CD4-positive, alpha-beta memory T cell (primary cell): ENCODE data around the gene CERT1. TPM values are rescaled to one million over a fixed set of nuclear protein-coding genes. Genes with fewer than 3 reads are reported as not detected.
"Not testable (repeated sequence)": the region's sequence is repeated elsewhere in the genome, so short reads cannot be mapped to it uniquely, and the experiment has no call there.

ENCODE experiments used
- CTCF ChIA-PET: fragments of 350-600 bp; sonication (Branson Sonifier 250); formaldehyde crosslinking; loops from one replicate; lab custom pipeline; 2021; ENCODE audit warnings: inconsistent platforms; ENCODE audit not compliant: partially characterized antibody; lab: Charles Lee
- POLR2A ChIA-PET: fragments of 350-600 bp; sonication (Branson Sonifier 250); formaldehyde crosslinking; loops from one replicate; lab custom pipeline; 2021; ENCODE audit not compliant: partially characterized antibody; lab: Charles Lee
- DNase-seq, 5 donors: peaks; one replicate each; pipeline versions ENCODE4 v3.0.0 to v3.0.0-alpha.2; 2020 to 2022; ENCODE audit warnings: mixed read lengths in 1 of 5
- H3K27ac ChIP-seq: one replicate; pipeline ENCODE4 v1.7.0; 2013; ENCODE audit warnings: low read depth, low read length
- H3K27me3 ChIP-seq: 2 replicates; pipeline ENCODE4 v1.7.0; 2013; ENCODE audit warnings: mild to moderate bottlenecking, low read length, moderate library complexity; ENCODE audit not compliant: insufficient read depth
- H3K36me3 ChIP-seq: 2 replicates; pipeline ENCODE4 v1.7.0; 2013; ENCODE audit warnings: mild to moderate bottlenecking, low read length, moderate library complexity; ENCODE audit not compliant: insufficient read depth
- H3K4me1 ChIP-seq: 2 replicates; pipeline ENCODE4 v1.7.0; 2013; ENCODE audit warnings: mild to moderate bottlenecking, low read length, moderate library complexity; ENCODE audit not compliant: insufficient read depth
- H3K4me3 ChIP-seq, 2 donors: one replicate each; pipeline ENCODE4 v1.7.0; 2013; ENCODE audit warnings: low read length in 2 of 2, mild to moderate bottlenecking in 1 of 2
- H3K9me3 ChIP-seq, 2 donors: one replicate each; pipeline ENCODE4 v1.7.0; 2013; ENCODE audit warnings: low read length in 2 of 2, control low read depth in 1 of 2; ENCODE audit not compliant: control insufficient read depth in 1 of 2
- H3K27ac Mint-ChIP-seq, 7 donors: one replicate each; pipeline ENCODE4 v1.8.0; 2020 to 2021; ENCODE audit warnings: mixed read lengths in 7 of 7, mild to moderate bottlenecking in 6 of 7, inconsistent platforms in 3 of 7, moderate library complexity in 3 of 7
- H3K27me3 Mint-ChIP-seq, 2 donors: one replicate each; pipeline ENCODE4 v1.8.0; 2020 to 2021; ENCODE audit warnings: mixed read lengths in 2 of 2
- H3K36me3 Mint-ChIP-seq, 2 donors: one replicate each; pipeline ENCODE4 v1.8.0; 2020 to 2021; ENCODE audit warnings: mixed read lengths in 2 of 2, inconsistent platforms in 1 of 2, mild to moderate bottlenecking in 1 of 2
- H3K4me1 Mint-ChIP-seq, 4 donors: one replicate each; pipeline ENCODE4 v1.8.0; 2020 to 2021; ENCODE audit warnings: mixed read lengths in 4 of 4, mild to moderate bottlenecking in 1 of 4
- H3K4me3 Mint-ChIP-seq, 8 donors: one replicate each; pipeline ENCODE4 v1.8.0; 2020 to 2021; ENCODE audit warnings: mixed read lengths in 8 of 8, mild to moderate bottlenecking in 7 of 8, moderate library complexity in 6 of 8, inconsistent platforms in 3 of 8
- H3K9me3 Mint-ChIP-seq, 8 donors: one replicate each; pipeline ENCODE4 v1.8.0; 2020 to 2021; ENCODE audit warnings: mixed read lengths in 8 of 8, mild to moderate bottlenecking in 5 of 8, inconsistent platforms in 3 of 8, moderate library complexity in 1 of 8
- intact Hi-C: fragments of 100-400 bp; cut with micrococcal nuclease; formaldehyde crosslinking; loops from one replicate; pipeline ENCODE4 v1.15.1; 2023
- polyA plus RNA-seq, 2 donors: library from polyadenylated mRNA; unstranded; fragments of 300-500 nt; fragmentation: Illumina TruSeq; gene quantifications; one replicate each; pipeline ENCODE4 v1.2.3, GENCODE V29; 2021
- total RNA-seq, 2 experiments: library from RNA; stranded (reverse); gene quantifications; one replicate each; pipeline ENCODE4 v1.2.3, GENCODE V29; 2021

The CERT1 gene
- total and polyA plus RNA-seq, 4 experiments from 2014 or later: 16.8 to 49.7 (median 33.2) TPM

GRCh38 chr5:75333759-75334158, 177.7 kb downstream of the CERT1 start:
- intact Hi-C loops: loop anchor here (10.0 kb wide), 1 partner anchor 399 kb away; no protein-coding TSS in a partner anchor
- H3K9me3 Mint-ChIP-seq, DNase-seq, H3K36me3 ChIP-seq, H3K27me3 ChIP-seq, H3K4me3 ChIP-seq, H3K9me3 ChIP-seq, H3K4me3 Mint-ChIP-seq, H3K27ac Mint-ChIP-seq, H3K27me3 Mint-ChIP-seq, CTCF ChIA-PET, POLR2A ChIA-PET, H3K27ac ChIP-seq, H3K36me3 Mint-ChIP-seq: not testable (repeated sequence)
- H3K4me1 Mint-ChIP-seq: peaks cover 8 to 14% (median 12%) of the 10 kb centered on the region in 4 donors
- peaks cover 17% of the 10 kb centered on the region for H3K4me1 ChIP-seq

GRCh38 chr5:75331095-75332090, 180.0 kb downstream of the CERT1 start:
- Mint-ChIP-seq H3K9me3 (no peaks in the 10 kb centered on the region), H3K27me3 (no peaks in the 10 kb centered on the region), H3K4me3 (no peak overlapping the region), H3K4me1 (no peaks in the 10 kb centered on the region), H3K27ac (no peak overlapping the region), H3K36me3 (no peaks in the 10 kb centered on the region)
- peaks cover 5% of the 10 kb centered on the region for H3K4me1 ChIP-seq
- no peaks in the 10 kb centered on the region for H3K36me3 ChIP-seq
- ChIA-PET CTCF (no interaction called here), POLR2A (interaction anchor here (0.7 kb wide), 2 partner anchors 69 to 402 kb away, joined by 3 to 4 read pairs; no protein-coding TSS in a partner anchor)
- H3K27ac ChIP-seq: no peak overlapping the region
- no peak overlapping the region for H3K4me3 ChIP-seq
- no peaks in the 10 kb centered on the region for H3K27me3 ChIP-seq
- H3K9me3 ChIP-seq: no peaks in the 10 kb centered on the region
- intact Hi-C loops: loop anchor here (10.0 kb wide), 1 partner anchor 397 kb away; no protein-coding TSS in a partner anchor
- DNase-seq: no peak

GRCh38 chr5:75330404-75330803, 181.0 kb downstream of the CERT1 start:
- no peaks in the 10 kb centered on the region for H3K27me3 ChIP-seq
- H3K4me1 ChIP-seq: no peaks in the 10 kb centered on the region
- POLR2A ChIA-PET: no interaction called here
- Mint-ChIP-seq H3K4me1 (no peaks in the 10 kb centered on the region), H3K27me3 (no peaks in the 10 kb centered on the region), H3K36me3 (no peaks in the 10 kb centered on the region), H3K27ac (no peak overlapping the region), H3K4me3 (no peak overlapping the region), H3K9me3 (no peaks in the 10 kb centered on the region)
- intact Hi-C loops: loop anchor here (10.0 kb wide), 1 partner anchor 396 kb away; no protein-coding TSS in a partner anchor
- no peaks in the 10 kb centered on the region for H3K9me3 ChIP-seq
- H3K36me3 ChIP-seq: no peaks in the 10 kb centered on the region
- H3K27ac ChIP-seq: no peak overlapping the region
- CTCF ChIA-PET: interaction anchor here (1.7 kb wide), 1 partner anchor 93 kb away, joined by 6 read pairs; the partner anchor contains the start of gene ANKRD31
- DNase-seq: no peak
- H3K4me3 ChIP-seq: no peak overlapping the region

Other genes with a start within 250 kb of the CERT1 start
- 10 to 100 TPM; 39.6 to 43.0 TPM for gene HMGCR, start 174.4 kb downstream of the CERT1 start, total RNA-seq
- 10 to 100 TPM in 1 of 2 donors, 1 to 10 TPM in 1; 8.3 to 11.4 TPM for gene HMGCR, start 174.4 kb downstream of the CERT1 start, polyA plus RNA-seq
- gene POLK, start 262 bp upstream of the CERT1 start, total RNA-seq: 10 to 100 TPM; 30.0 to 30.4 TPM
- gene POLK, start 262 bp upstream of the CERT1 start, polyA plus RNA-seq: 10 to 100 TPM; 24.0 to 25.4 TPM
- gene ANKDD1B, start 99.8 kb upstream of the CERT1 start, total RNA-seq: under 1 TPM; 0.61 to 0.73 TPM
- gene ANKDD1B, start 99.8 kb upstream of the CERT1 start, polyA plus RNA-seq: not detected
- 10 to 100 TPM; 15.1 to 20.0 TPM for gene POC5, start 205.8 kb upstream of the CERT1 start, total RNA-seq
- 10 to 100 TPM; 14.1 to 14.8 TPM for gene POC5, start 205.8 kb upstream of the CERT1 start, polyA plus RNA-seq